GM21381 (cell line): Measurements from ENCODE around the gene RAB26.

Experiments used
- ATAC-seq: cut with Tn5 transposase; IDR thresholded peaks from one replicate; pipeline ENCODE4 v1.9.1; 2021; ENCODE audit warnings: mild to moderate bottlenecking, moderate library complexity; ENCODE audit not compliant: unreplicated experiment

The RAB26 gene

GRCh38 chr16:2159175-2159838, 10.9 kb downstream of the RAB26 start:
- ATAC-seq: no peak

GRCh38 chr16:2160915-2161551, 12.6 kb downstream of the RAB26 start:
- no peak for ATAC-seq

- no peak for ATAC-seq
Measured at GRCh38 chr16:2161911-2162310, 13.5 kb downstream of the RAB26 start.

GRCh38 chr16:2162676-2163118, 14.3 kb downstream of the RAB26 start:
- ATAC-seq: no peak

- ATAC-seq: no peak
Measured at GRCh38 chr16:2163211-2163881, 14.9 kb downstream of the RAB26 start.

GRCh38 chr16:2165861-2166260, 17.4 kb downstream of the RAB26 start:
- no peak for ATAC-seq

GRCh38 chr16:2166263-2167067, 18.0 kb downstream of the RAB26 start:
- ATAC-seq: no peak

- ATAC-seq: no peak
Measured at GRCh38 chr16:2167068-2167638, 18.7 kb downstream of the RAB26 start.

GRCh38 chr16:2170080-2170479, 21.7 kb downstream of the RAB26 start:
- ATAC-seq: no peak

- no peak for ATAC-seq
Measured at GRCh38 chr16:2170587-2171435, 22.4 kb downstream of the RAB26 start.

- ATAC-seq: no peak
Measured at GRCh38 chr16:2171601-2172178, 23.3 kb downstream of the RAB26 start.

- no peak for ATAC-seq
Measured at GRCh38 chr16:2172688-2173335, 24.4 kb downstream of the RAB26 start.

GRCh38 chr16:2173366-2173765, 24.9 kb downstream of the RAB26 start:
- no peak for ATAC-seq

- no peak for ATAC-seq
Measured at GRCh38 chr16:2173916-2174315, 25.5 kb downstream of the RAB26 start.

GRCh38 chr16:2174396-2175131, 26.1 kb downstream of the RAB26 start:
- no peak for ATAC-seq

GRCh38 chr16:2175454-2175853, 27.0 kb downstream of the RAB26 start:
- ATAC-seq: no peak

GRCh38 chr16:2176047-2176446, 27.6 kb downstream of the RAB26 start:
- ATAC-seq: no peak

- ATAC-seq: no peak
Measured at GRCh38 chr16:2177101-2177500, 28.7 kb downstream of the RAB26 start.

GRCh38 chr16:2177561-2177960, 29.1 kb downstream of the RAB26 start:
- no peak for ATAC-seq
